ENCODE data around the gene DEFB131A. TPM values are rescaled to one million over a fixed set of nuclear protein-coding genes. Genes with fewer than 3 reads are reported as not detected.

DEFB131A gene, protein sequence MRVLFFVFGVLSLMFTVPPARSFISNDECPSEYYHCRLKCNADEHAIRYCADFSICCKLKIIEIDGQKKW
- not detected in 2 replicates for total RNA-seq (ENCODE audit: low replicate concordance)

DNA sequence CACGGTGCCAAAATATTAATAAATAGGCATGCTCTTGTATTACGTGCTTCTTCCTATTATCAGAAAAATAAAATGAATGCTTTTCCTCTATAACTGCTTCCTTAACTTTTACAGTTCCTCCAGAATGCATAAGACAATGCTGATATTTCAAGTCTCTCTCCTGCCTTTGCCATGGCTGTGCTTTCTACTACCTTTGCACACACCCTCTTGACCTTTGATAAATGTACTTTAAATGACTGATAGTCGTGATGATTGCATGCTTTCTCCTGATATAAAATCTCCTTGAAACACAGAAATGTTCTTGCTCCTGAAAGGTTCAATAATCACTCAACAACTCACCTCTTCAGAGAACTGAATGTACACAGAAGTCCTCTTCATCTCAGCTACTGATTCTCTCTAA lies at the start of gene DEFB131A:
Gene DEFB131A, plus strand, starts transcription at position 301 of the 400 bp plus-strand sequence. CDS start 120 bp downstream, outside the sequence.

Other genes with a start within 250 kb of the DEFB131A start
- not detected in 2 replicates for gene USP17L10, start 233.8 kb upstream of the DEFB131A start, total RNA-seq (ENCODE audit: low replicate concordance)
- gene USP17L11, start 229.0 kb upstream of the DEFB131A start, total RNA-seq (ENCODE audit: low replicate concordance), result not detected in 2 replicates
- gene USP17L12, start 224.3 kb upstream of the DEFB131A start, total RNA-seq (ENCODE audit: low replicate concordance), result not detected in 2 replicates
- gene USP17L13, start 219.5 kb upstream of the DEFB131A start, total RNA-seq (ENCODE audit: low replicate concordance), result not detected in 2 replicates
- not detected in 2 replicates for gene USP17L15, start 210.0 kb upstream of the DEFB131A start, total RNA-seq (ENCODE audit: low replicate concordance)
- not detected in 2 replicates for gene USP17L17, start 200.5 kb upstream of the DEFB131A start, total RNA-seq (ENCODE audit: low replicate concordance)
- gene USP17L18, start 195.8 kb upstream of the DEFB131A start, total RNA-seq (ENCODE audit: low replicate concordance), result not detected in 2 replicates
- gene USP17L19, start 191.0 kb upstream of the DEFB131A start, total RNA-seq (ENCODE audit: low replicate concordance), result not detected in 2 replicates
- not detected in 2 replicates for gene USP17L20, start 186.3 kb upstream of the DEFB131A start, total RNA-seq (ENCODE audit: low replicate concordance)
- gene USP17L21, start 181.5 kb upstream of the DEFB131A start, total RNA-seq (ENCODE audit: low replicate concordance), result not detected in 2 replicates
- gene USP17L22, start 176.8 kb upstream of the DEFB131A start, total RNA-seq (ENCODE audit: low replicate concordance), result not detected in 2 replicates
- gene USP17L24, start 119.2 kb upstream of the DEFB131A start, total RNA-seq (ENCODE audit: low replicate concordance), result not detected in 2 replicates
- not detected in 2 replicates for gene USP17L25, start 114.5 kb upstream of the DEFB131A start, total RNA-seq (ENCODE audit: low replicate concordance)
- not detected in 2 replicates for gene USP17L26, start 109.8 kb upstream of the DEFB131A start, total RNA-seq (ENCODE audit: low replicate concordance)
- not detected in 2 replicates for gene USP17L5, start 105.0 kb upstream of the DEFB131A start, total RNA-seq (ENCODE audit: low replicate concordance)
- not detected in 2 replicates for gene USP17L27, start 100.3 kb upstream of the DEFB131A start, total RNA-seq (ENCODE audit: low replicate concordance)
- not detected in 2 replicates for gene USP17L28, start 95.5 kb upstream of the DEFB131A start, total RNA-seq (ENCODE audit: low replicate concordance)
- gene USP17L29, start 90.8 kb upstream of the DEFB131A start, total RNA-seq (ENCODE audit: low replicate concordance), result not detected in 2 replicates
- not detected in 2 replicates for gene USP17L30, start 81.3 kb upstream of the DEFB131A start, total RNA-seq (ENCODE audit: low replicate concordance)

All from smooth muscle cell of the coronary artery (primary cell).